ENCODE data around the gene PHF20.

DNA sequence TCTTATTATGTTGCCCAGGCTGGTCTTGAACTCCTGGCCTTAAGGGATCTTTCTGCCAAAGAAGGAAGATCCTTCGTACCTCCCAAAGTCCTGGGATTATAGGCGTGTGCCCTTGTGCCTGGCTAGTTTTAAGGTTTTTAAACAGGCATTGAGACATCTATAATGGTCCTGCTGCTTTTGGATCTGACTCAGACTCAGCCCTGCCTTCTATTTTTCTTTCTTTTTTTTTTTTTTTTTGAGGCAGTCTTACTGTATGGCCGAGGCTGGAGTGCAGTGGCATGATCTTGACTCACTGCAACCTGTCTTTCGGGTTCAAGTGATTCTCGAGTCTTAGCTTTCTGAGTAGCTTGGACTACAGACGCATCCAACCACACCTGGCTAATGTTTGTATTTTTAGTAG is 73.7 kb downstream of the PHF20 start:
- TF ChIP-seq, protein P1, sequence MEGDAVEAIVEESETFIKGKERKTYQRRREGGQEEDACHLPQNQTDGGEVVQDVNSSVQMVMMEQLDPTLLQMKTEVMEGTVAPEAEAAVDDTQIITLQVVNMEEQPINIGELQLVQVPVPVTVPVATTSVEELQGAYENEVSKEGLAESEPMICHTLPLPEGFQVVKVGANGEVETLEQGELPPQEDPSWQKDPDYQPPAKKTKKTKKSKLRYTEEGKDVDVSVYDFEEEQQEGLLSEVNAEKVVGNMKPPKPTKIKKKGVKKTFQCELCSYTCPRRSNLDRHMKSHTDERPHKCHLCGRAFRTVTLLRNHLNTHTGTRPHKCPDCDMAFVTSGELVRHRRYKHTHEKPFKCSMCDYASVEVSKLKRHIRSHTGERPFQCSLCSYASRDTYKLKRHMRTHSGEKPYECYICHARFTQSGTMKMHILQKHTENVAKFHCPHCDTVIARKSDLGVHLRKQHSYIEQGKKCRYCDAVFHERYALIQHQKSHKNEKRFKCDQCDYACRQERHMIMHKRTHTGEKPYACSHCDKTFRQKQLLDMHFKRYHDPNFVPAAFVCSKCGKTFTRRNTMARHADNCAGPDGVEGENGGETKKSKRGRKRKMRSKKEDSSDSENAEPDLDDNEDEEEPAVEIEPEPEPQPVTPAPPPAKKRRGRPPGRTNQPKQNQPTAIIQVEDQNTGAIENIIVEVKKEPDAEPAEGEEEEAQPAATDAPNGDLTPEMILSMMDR (IDR thresholded peaks at IDR 0.05; ENCODE audit: insufficient read depth, low read length) = no peak
- TF ChIP-seq POLR2AphosphoS5 (IDR thresholded peaks at IDR 0.05; ENCODE audit: low read depth) = no peak
- TF ChIP-seq, protein P2, sequence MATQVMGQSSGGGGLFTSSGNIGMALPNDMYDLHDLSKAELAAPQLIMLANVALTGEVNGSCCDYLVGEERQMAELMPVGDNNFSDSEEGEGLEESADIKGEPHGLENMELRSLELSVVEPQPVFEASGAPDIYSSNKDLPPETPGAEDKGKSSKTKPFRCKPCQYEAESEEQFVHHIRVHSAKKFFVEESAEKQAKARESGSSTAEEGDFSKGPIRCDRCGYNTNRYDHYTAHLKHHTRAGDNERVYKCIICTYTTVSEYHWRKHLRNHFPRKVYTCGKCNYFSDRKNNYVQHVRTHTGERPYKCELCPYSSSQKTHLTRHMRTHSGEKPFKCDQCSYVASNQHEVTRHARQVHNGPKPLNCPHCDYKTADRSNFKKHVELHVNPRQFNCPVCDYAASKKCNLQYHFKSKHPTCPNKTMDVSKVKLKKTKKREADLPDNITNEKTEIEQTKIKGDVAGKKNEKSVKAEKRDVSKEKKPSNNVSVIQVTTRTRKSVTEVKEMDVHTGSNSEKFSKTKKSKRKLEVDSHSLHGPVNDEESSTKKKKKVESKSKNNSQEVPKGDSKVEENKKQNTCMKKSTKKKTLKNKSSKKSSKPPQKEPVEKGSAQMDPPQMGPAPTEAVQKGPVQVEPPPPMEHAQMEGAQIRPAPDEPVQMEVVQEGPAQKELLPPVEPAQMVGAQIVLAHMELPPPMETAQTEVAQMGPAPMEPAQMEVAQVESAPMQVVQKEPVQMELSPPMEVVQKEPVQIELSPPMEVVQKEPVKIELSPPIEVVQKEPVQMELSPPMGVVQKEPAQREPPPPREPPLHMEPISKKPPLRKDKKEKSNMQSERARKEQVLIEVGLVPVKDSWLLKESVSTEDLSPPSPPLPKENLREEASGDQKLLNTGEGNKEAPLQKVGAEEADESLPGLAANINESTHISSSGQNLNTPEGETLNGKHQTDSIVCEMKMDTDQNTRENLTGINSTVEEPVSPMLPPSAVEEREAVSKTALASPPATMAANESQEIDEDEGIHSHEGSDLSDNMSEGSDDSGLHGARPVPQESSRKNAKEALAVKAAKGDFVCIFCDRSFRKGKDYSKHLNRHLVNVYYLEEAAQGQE (IDR thresholded peaks at IDR 0.05; ENCODE audit: insufficient replicate concordance, low read depth) = no peak
- no peak for TF ChIP-seq SPI1 (IDR thresholded peaks at IDR 0.05; ENCODE audit: borderline replicate concordance, low read depth)
- no peak for TF ChIP-seq GABPA (IDR thresholded peaks at IDR 0.05; ENCODE audit: low read depth)

Measured in HL-60 (cell line).